ENCODE results near the gene MYO1F.

Gene MYO1F

GRCh38 chr19:8530061-8530679 lies 47.1 kb downstream of the MYO1F start:
- H3K4me3 ChIP-seq (ENCODE audit: low read depth in 1 of 2, low read length in 2 of 2) = no peak overlapping the region
- no peaks in the 10 kb centered on the region for H3K79me2 ChIP-seq (ENCODE audit: insufficient read depth, low read length)
- H3K4me2 ChIP-seq (ENCODE audit: insufficient read depth, low read length) = no peak overlapping the region
- H2AFZ ChIP-seq (ENCODE audit: low read depth, low read length) = no peak overlapping the region
- no peaks in the 10 kb centered on the region for H4K20me1 ChIP-seq (ENCODE audit: insufficient read depth, low read length)
- TF ChIP-seq CTCF (IDR thresholded peaks at IDR 0.05; ENCODE audit: borderline replicate concordance, extremely low read depth, low read length, poor library complexity, severe bottlenecking) = no peak
- H3K27ac ChIP-seq (ENCODE audit: low read length) = no peak overlapping the region
- H3K9me3 ChIP-seq (ENCODE audit: insufficient read depth, low read length, severe bottlenecking) = no peaks in the 10 kb centered on the region
- DNase-seq (no peak), ATAC-seq (ENCODE audit: insufficient read depth, low read depth) (no peak)
- no peaks in the 10 kb centered on the region for H3K36me3 ChIP-seq (ENCODE audit: insufficient read depth, low read length)
- no peak overlapping the region for H3K9ac ChIP-seq (ENCODE audit: low read depth, low read length)
- no peaks in the 10 kb centered on the region for H3K4me1 ChIP-seq (ENCODE audit: insufficient read depth, low read length)
- no peaks in the 10 kb centered on the region for H3K27me3 ChIP-seq (ENCODE audit: insufficient read depth, low read length, poor library complexity)

- Histone ChIP-seq H3K4me3 (ENCODE audit: low read depth in 1 of 2, low read length in 2 of 2) (no peak overlapping the region), H2AFZ (ENCODE audit: low read depth, low read length) (no peak overlapping the region), H3K79me2 (ENCODE audit: insufficient read depth, low read length) (no peaks in the 10 kb centered on the region), H3K27ac (ENCODE audit: low read length) (no peak overlapping the region), H3K9me3 (ENCODE audit: insufficient read depth, low read length, severe bottlenecking) (no peaks in the 10 kb centered on the region), H3K4me2 (ENCODE audit: insufficient read depth, low read length) (no peak overlapping the region), H3K9ac (ENCODE audit: low read depth, low read length) (no peak overlapping the region), H3K4me1 (ENCODE audit: insufficient read depth, low read length) (no peaks in the 10 kb centered on the region), H4K20me1 (ENCODE audit: insufficient read depth, low read length) (no peaks in the 10 kb centered on the region), H3K27me3 (ENCODE audit: insufficient read depth, low read length, poor library complexity) (no peaks in the 10 kb centered on the region), H3K36me3 (ENCODE audit: insufficient read depth, low read length) (no peaks in the 10 kb centered on the region)
- no peak for DNase-seq
- ATAC-seq (ENCODE audit: insufficient read depth, low read depth) = no peak
- TF ChIP-seq CTCF (IDR thresholded peaks at IDR 0.05; ENCODE audit: borderline replicate concordance, extremely low read depth, low read length, poor library complexity, severe bottlenecking) (no peak), EZH2 (IDR thresholded peaks at IDR 0.05; ENCODE audit: borderline replicate concordance, low read depth, low read length, severe bottlenecking) (no peak)
Measured at GRCh38 chr19:8529369-8530006, 47.8 kb downstream of the MYO1F start.

- Histone ChIP-seq H3K4me3 (ENCODE audit: low read depth in 1 of 2, low read length in 2 of 2) (no peak overlapping the region), H3K36me3 (ENCODE audit: insufficient read depth, low read length) (no peaks in the 10 kb centered on the region), H3K27me3 (ENCODE audit: insufficient read depth, low read length, poor library complexity) (no peaks in the 10 kb centered on the region), H3K9ac (ENCODE audit: low read depth, low read length) (no peak overlapping the region), H3K27ac (ENCODE audit: low read length) (no peak overlapping the region), H4K20me1 (ENCODE audit: insufficient read depth, low read length) (no peaks in the 10 kb centered on the region), H3K79me2 (ENCODE audit: insufficient read depth, low read length) (no peaks in the 10 kb centered on the region), H2AFZ (ENCODE audit: low read depth, low read length) (no peak overlapping the region), H3K9me3 (ENCODE audit: insufficient read depth, low read length, severe bottlenecking) (no peaks in the 10 kb centered on the region), H3K4me1 (ENCODE audit: insufficient read depth, low read length) (no peaks in the 10 kb centered on the region), H3K4me2 (ENCODE audit: insufficient read depth, low read length) (no peak overlapping the region)
- ATAC-seq (ENCODE audit: insufficient read depth, low read depth) = no peak
- no peak for DNase-seq
- no peak for TF ChIP-seq CTCF (IDR thresholded peaks at IDR 0.05; ENCODE audit: borderline replicate concordance, extremely low read depth, low read length, poor library complexity, severe bottlenecking)
- no peak for TF ChIP-seq EZH2 (IDR thresholded peaks at IDR 0.05; ENCODE audit: borderline replicate concordance, low read depth, low read length, severe bottlenecking)
Measured at GRCh38 chr19:8528500-8528899, 48.7 kb downstream of the MYO1F start.

All from DND-41 (cell line).